NCI-H187 treated with DMSO at 0.1 percent for 48 hours (cell line): ENCODE data around the gene SLC25A27.

Experiments
- DNase-seq: peaks from one replicate; lab custom pipeline; 2025; lab: John Stamatoyannopoulos, UW

The SLC25A27 gene

GRCh38 chr6:46651006-46651405 lies 1.8 kb upstream of the SLC25A27 start:
- no peak for DNase-seq

- DNase-seq: no peak
Observed at GRCh38 chr6:46651816-46652215, 959 bp upstream of the SLC25A27 start.

- DNase-seq: no peak
Observed at GRCh38 chr6:46652232-46652602, 558 bp upstream of the SLC25A27 start.

- no peak for DNase-seq
Observed at GRCh38 chr6:46653439-46654195, 842 bp downstream of the SLC25A27 start.

GRCh38 chr6:46655803-46656202 lies 3.0 kb downstream of the SLC25A27 start:
- no peak for DNase-seq

GRCh38 chr6:46657642-46658041 lies 4.9 kb downstream of the SLC25A27 start:
- DNase-seq: no peak

- DNase-seq: no peak
Observed at GRCh38 chr6:46661483-46661882, 8.7 kb downstream of the SLC25A27 start.

GRCh38 chr6:46667377-46667776 lies 14.6 kb downstream of the SLC25A27 start:
- no peak for DNase-seq

- no peak for DNase-seq
Observed at GRCh38 chr6:46674410-46674809, 21.6 kb downstream of the SLC25A27 start.

GRCh38 chr6:46676604-46677313 lies 24.0 kb downstream of the SLC25A27 start:
- no peak for DNase-seq

GRCh38 chr6:46677314-46677654 lies 24.5 kb downstream of the SLC25A27 start:
- no peak for DNase-seq

GRCh38 chr6:46684771-46685170 lies 32.0 kb downstream of the SLC25A27 start:
- no peak for DNase-seq

- no peak for DNase-seq
Observed at GRCh38 chr6:46687619-46688097, 34.9 kb downstream of the SLC25A27 start, which contains the start of gene TDRD6. Gene TDRD6, plus strand, starts transcription at chr6:46687885. Its CDS starts 244 bp downstream, at chr6:46688129.

GRCh38 chr6:46688117-46688965 lies 35.6 kb downstream of the SLC25A27 start:
- DNase-seq: no peak

- no peak for DNase-seq
Observed at GRCh38 chr6:46688966-46689335, 36.2 kb downstream of the SLC25A27 start.

GRCh38 chr6:46689657-46690056 lies 36.9 kb downstream of the SLC25A27 start:
- no peak for DNase-seq

GRCh38 chr6:46690141-46690755 lies 37.5 kb downstream of the SLC25A27 start:
- DNase-seq: no peak

- DNase-seq: no peak
Observed at GRCh38 chr6:46690911-46691451, 38.2 kb downstream of the SLC25A27 start.

- no peak for DNase-seq
Observed at GRCh38 chr6:46699970-46700369, 47.2 kb downstream of the SLC25A27 start.

GRCh38 chr6:46704562-46704961 lies 51.8 kb downstream of the SLC25A27 start:
- no peak for DNase-seq

- no peak for DNase-seq
Observed at GRCh38 chr6:46706464-46706863, 53.7 kb downstream of the SLC25A27 start.

- no peak for DNase-seq
Observed at GRCh38 chr6:46711491-46711890, 58.7 kb downstream of the SLC25A27 start.
